H1 (cell line): ENCODE data around the gene EVPL.

Experiments
- CBX8 ChIP-seq: fragments of 300-800, 300-1000 bp; sonication (generic); IDR thresholded peaks from 2 replicates; pipeline ENCODE4 v1.7.1; 2016; ENCODE audit warnings: low read depth, low read length, borderline replicate concordance
- CTCF ChIP-seq, 3 experiments: IDR thresholded peaks; 1 replicate in 2 of 3; 2 replicates in 1 of 3; pipeline versions ENCODE4 v1.5.1 to v1.6.1; 2011; ENCODE audit warnings: low read length in 3 of 3, mild to moderate bottlenecking in 3 of 3, inconsistent platforms in 2 of 3, low read depth in 1 of 3, moderate library complexity in 1 of 3; ENCODE audit not compliant: insufficient read depth in 1 of 3; ENCODE audit errors: control extremely low read depth in 1 of 3
- NRF1 ChIP-seq: IDR thresholded peaks from 2 replicates; pipeline ENCODE4 v1.6.1; 2011; ENCODE audit warnings: mild to moderate bottlenecking, low read depth, low read length, improper control_type of control experiment
- SIN3A ChIP-seq, 2 experiments: IDR thresholded peaks in 1 of 2; conservative IDR thresholded peaks in 1 of 2; 2 replicates each; pipeline ENCODE4 v1.6.1; 2011 to 2012; ENCODE audit warnings: low read length in 2 of 2, improper control_type of control experiment in 1 of 2, low read depth in 1 of 2, mild to moderate bottlenecking in 1 of 2

- TF ChIP-seq SIN3A (conservative IDR thresholded peaks at IDR 0.05 in 1 of 2, IDR thresholded peaks at IDR 0.05 in 1 of 2; ENCODE audit: low read depth in 1 of 2, low read length in 2 of 2) (no peak), CTCF (IDR thresholded peaks at IDR 0.05; ENCODE audit: control extremely low read depth in 1 of 3, insufficient read depth in 1 of 3, low read depth in 1 of 3, low read length in 3 of 3) (no peak), CBX8 (no peak), NRF1 (no peak)
Observed at GRCh38 chr17:76026714-76027158, 370 bp downstream of the EVPL start.
